HG03469 (cell line): ENCODE measurements around the gene TNFRSF6B.

ENCODE experiments used
- ATAC-seq: cut with Tn5 transposase; IDR thresholded peaks from one replicate; pipeline ENCODE4 v1.9.1; 2021; ENCODE audit warnings: mild to moderate bottlenecking, moderate library complexity, moderate number of reproducible peaks; ENCODE audit not compliant: unreplicated experiment

The TNFRSF6B gene

DNA sequence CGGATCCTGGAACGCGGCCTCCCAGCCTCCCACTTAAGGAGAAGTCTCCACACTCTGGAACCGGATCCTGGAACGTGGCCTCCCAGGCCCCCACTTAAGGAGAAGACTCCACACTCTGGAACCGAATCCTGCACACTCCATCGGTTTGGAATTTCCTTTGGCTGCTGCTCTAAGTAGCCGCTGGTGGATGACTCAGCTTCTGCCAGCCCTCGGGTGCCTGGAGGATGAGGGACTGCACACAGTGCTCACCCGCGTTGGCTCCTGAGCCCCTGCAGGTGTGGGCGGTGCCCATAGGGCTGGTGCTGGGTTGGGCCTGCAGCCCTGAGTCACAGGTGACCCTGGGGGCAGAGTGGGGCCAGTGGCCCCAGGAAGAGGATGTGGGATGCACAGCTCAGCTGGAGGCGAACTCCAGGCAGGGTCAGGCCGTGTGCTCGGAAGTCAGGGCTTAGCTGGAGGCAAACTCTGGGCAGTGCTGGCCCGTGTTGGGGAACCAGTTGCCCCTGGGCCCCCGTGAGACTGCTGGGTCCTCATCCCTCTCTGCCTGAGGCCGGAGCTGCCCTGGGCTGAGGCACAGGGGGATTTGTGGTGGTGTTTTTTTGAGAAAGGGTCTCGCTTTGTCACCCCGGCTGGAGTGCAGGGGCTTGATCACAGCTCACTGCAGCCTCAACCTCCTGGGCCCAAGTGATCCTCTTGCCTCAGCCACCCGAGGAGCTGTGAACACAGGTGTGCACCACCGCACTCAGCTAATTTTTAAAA lies 13.9 kb upstream of the TNFRSF6B start:
- no peak for ATAC-seq

DNA sequence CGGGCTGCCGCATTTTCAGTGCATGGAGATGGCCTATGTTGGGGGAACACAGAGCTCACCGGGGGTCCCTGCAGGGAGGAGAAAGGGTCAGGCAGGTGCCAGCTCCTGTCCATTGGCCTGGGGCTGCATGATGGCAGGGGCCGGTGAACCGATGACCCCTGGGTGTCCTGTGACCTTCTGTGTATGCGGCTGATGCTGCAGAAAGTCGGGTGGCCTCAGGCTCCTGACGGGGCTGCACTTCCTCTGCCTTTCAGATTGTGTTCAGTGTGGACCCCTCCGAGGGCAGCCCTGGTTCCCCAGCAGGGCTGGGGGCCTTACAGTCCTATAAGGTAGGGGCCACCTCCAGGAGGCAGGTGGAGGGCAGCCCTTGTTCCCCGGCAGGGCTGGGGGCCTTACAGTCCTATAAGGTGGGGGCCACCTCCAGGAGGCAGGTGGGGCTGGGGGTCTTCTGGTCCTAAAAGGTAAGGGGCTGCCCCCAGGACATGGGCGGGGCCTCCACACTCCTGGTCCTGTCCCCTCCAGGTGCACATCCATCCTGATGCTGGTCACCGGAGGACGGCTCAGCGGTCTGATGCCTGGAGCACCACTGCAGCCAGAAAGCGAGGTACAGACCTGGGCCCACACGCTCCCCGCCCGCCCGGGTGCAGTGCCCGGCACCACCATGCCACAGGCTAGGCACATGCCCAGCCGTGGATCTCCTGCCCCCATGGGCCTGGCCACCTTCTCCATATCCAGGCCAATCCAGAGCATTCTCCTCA lies 11.0 kb upstream of the TNFRSF6B start:
- ATAC-seq: no peak

- ATAC-seq: no peak
Measured at GRCh38 chr20:63686094-63686491, 10.4 kb upstream of the TNFRSF6B start.

GRCh38 chr20:63686492-63687321 lies 9.7 kb upstream of the TNFRSF6B start:
- no peak for ATAC-seq

DNA sequence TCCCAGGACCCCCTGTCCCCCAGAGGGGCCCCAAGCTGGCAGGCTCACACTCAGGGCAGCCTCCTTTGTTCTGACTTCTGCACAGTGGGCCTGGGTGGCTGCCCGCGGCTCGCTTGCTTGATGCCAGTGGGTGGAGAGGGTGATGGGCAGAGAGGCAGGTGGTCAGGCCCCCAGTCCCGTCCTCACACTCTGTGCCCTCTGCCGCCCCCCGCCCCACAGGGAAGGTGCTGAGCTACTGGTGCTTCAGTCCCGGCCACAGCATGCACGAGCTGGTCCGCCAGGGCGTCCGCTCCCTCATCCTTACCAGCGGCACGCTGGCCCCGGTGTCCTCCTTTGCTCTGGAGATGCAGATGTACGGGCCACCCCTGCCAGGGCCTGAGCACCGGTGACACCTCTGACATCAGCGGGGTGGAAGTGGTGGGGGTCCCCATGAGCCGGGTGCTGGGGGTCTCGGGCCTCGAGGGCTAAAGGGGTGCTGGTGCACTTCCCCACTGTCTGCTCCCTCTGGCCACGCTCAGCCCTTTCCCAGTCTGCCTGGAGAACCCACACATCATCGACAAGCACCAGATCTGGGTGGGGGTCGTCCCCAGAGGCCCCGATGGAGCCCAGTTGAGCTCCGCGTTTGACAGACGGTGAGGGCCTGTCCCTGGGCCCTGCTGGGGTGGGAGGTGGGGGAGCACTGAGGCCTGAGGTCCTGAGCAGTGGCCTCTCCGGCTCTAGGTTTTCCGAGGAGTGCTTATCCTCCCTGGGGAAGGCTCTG lies 8.9 kb upstream of the TNFRSF6B start:
- no peak for ATAC-seq

DNA sequence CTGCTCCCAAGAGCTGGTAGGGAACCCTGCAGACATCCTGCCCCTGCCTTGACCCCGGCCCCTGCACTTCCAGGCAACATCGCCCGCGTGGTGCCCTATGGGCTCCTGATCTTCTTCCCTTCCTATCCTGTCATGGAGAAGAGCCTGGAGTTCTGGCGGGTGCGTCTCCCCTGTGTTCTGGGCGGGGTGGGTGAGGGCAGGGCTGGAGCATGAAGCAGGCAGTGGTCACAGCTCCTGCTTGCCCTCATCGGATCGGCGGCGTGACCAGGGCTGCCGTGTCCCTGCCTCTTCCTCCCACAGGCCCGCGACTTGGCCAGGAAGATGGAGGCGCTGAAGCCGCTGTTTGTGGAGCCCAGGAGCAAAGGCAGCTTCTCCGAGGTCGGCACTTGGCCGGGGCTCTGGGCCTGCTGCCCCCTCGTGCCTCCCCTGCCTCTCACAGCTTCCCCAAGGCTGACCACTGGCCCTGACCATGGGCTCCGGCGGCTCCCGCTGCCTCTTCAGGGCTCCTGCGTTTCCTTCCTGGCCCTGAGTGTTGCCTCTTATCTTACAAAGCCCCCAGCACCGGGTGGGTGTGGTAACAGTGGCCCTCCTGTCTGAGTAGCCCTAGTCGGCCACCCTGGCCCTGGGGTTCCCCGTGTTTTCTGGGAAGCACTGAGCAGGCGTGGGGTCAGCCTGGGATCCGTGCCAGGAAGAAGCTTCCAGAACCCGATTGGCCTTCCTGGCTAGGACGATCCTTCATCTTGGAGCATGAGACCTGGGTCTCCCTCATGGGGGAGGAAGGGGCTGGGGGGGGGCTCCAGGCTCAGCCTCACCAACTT lies 8.0 kb upstream of the TNFRSF6B start:
- no peak for ATAC-seq

GRCh38 chr20:63689046-63690002 lies 7.1 kb upstream of the TNFRSF6B start:
- ATAC-seq: no peak

GRCh38 chr20:63690003-63690897 lies 6.2 kb upstream of the TNFRSF6B start:
- no peak for ATAC-seq

GRCh38 chr20:63690898-63691710 lies 5.3 kb upstream of the TNFRSF6B start:
- ATAC-seq: no peak

DNA sequence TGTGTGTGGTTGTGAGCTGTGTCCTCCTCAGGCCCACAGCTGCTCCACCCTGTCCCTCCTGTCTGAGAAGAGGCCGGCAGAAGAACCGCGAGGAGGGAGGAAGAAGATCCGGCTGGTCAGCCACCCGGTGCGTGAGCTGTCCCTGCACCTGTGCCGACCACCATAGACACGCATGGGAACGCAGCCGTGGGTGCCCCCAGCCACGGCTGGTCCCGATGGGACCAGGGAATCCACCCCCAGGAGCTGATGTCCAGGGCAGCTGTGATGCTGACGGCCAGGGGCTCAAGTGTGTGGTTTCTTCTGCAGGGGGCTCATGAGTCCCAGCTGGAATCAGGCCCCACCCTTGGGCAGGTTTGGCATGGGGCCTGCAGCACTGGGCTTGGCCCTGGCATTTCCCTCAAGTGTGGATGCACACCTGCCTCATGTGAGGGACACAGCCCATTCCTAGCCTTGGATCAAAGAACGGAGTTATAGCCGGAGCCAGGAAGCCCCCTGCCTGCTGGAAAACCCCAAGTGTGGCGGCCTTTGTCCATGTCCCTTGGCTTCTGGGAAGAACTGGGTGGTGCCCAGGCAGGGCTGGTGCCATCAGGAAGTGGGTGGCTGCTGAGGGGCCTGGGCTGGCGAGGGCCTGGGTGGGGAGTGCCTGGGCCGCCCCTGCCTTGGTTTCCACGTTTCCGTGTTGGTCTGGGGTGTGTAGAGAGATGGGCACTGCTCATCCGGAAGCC lies 4.6 kb upstream of the TNFRSF6B start:
- no peak for ATAC-seq

DNA sequence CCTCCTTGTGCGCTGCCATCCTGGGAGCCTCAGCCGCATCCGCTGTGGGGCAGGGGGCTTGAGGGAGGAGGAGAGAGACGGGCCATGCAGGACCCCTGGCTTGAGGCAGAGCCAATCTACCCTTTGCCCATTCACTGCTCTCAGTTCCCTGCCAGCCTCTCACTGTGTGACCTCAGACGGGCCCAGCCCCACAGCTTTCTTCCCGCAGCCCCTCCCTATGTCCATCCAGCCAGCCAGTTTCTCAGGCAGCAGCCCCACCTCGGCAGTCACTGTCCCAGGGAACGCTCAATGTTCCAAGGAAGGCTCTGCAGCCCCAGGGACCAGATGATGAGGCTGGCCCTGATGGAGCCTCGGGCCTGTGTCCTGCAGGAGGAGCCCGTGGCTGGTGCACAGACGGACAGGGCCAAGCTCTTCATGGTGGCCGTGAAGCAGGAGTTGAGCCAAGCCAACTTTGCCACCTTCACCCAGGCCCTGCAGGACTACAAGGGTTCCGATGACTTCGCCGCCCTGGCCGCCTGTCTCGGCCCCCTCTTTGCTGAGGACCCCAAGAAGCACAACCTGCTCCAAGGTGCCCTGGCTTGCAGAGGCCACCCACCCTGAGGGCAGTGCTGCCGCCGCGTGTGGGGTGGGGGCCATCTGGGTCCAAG lies 3.9 kb upstream of the TNFRSF6B start:
- ATAC-seq: no peak

DNA sequence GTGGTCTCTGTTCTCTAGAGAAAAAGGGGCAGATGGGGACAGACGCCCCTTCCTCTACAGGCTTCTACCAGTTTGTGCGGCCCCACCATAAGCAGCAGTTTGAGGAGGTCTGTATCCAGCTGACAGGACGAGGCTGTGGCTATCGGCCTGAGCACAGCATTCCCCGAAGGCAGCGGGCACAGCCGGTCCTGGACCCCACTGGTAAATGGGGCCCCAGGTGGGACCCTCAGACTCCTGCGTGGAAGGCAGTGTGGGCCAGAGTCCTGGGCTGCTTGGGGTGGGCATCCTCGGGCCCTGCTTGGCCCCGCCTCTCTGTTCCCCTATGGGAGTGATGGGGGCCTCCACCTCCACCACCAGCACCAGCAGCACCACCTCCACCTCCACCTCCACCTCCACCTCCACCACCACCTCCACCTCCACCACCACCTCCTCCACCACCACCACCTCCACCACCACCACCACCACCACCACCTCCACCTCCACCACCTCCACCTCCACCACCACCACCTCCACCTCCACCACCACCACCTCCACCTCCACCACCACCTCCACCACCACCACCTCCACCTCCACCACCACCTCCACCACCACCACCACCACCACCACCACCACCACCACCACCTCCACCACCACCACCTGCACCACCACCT lies 3.2 kb upstream of the TNFRSF6B start:
- ATAC-seq: no peak

- no peak for ATAC-seq
Measured at GRCh38 chr20:63693733-63694583, 2.5 kb upstream of the TNFRSF6B start.
